Breast epithelium (tissue), 3 donors: ENCODE measurements around the gene CZIB.

Experiments
- POLR2A ChIP-seq: fragments of 450-650 bp; IDR thresholded peaks from one replicate; pipeline ENCODE4 v1.6.1; 2016; ENCODE audit warnings: antibody characterized with exemption, mild to moderate bottlenecking, moderate library complexity
- POLR2AphosphoS5 ChIP-seq, 3 donors: sonication (generic); formaldehyde crosslinking; IDR thresholded peaks; one replicate each; pipeline ENCODE4 v1.6.1; 2017; ENCODE audit warnings: antibody characterized with exemption in 3 of 3
- TF ChIP-seq, protein P1 (sequence below), 3 donors: fragments of 450-650 bp; IDR thresholded peaks; one replicate each; pipeline ENCODE4 v1.5.1; 2016 to 2017; ENCODE audit warnings: antibody characterized with exemption in 3 of 3, mild to moderate bottlenecking in 3 of 3, moderate library complexity in 3 of 3

DNA sequence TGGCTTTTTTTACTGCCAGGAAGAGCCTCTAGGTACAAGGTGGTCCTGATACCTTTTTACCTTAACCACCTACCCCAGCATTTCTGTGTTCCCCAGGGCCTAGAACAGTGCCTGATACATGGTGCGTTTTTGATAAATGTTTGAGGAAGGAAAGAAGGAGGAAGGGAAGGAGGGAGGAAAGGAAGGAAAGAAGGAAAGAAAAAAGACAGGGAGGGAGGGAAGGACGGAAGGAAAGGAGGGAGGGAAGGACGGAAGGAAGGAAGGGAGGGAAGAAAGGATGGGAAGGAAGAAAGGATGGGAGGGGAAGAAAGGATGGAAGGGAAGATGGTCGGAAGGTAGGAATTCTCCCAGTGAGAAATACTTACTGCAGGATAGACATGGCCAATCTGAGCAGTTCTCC lies 29.9 kb upstream of the CZIB start:
- TF ChIP-seq, protein P1, sequence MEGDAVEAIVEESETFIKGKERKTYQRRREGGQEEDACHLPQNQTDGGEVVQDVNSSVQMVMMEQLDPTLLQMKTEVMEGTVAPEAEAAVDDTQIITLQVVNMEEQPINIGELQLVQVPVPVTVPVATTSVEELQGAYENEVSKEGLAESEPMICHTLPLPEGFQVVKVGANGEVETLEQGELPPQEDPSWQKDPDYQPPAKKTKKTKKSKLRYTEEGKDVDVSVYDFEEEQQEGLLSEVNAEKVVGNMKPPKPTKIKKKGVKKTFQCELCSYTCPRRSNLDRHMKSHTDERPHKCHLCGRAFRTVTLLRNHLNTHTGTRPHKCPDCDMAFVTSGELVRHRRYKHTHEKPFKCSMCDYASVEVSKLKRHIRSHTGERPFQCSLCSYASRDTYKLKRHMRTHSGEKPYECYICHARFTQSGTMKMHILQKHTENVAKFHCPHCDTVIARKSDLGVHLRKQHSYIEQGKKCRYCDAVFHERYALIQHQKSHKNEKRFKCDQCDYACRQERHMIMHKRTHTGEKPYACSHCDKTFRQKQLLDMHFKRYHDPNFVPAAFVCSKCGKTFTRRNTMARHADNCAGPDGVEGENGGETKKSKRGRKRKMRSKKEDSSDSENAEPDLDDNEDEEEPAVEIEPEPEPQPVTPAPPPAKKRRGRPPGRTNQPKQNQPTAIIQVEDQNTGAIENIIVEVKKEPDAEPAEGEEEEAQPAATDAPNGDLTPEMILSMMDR (IDR thresholded peaks at IDR 0.05) = no peak
- TF ChIP-seq POLR2A (no peak), POLR2AphosphoS5 (IDR thresholded peaks at IDR 0.05) (no peak)
